ENCODE measurements around the gene NEURL1.

Gene NEURL1

GRCh38 chr10:103568505-103568904 is 75.0 kb downstream of the NEURL1 start:
- no peak for DNase-seq

DNA sequence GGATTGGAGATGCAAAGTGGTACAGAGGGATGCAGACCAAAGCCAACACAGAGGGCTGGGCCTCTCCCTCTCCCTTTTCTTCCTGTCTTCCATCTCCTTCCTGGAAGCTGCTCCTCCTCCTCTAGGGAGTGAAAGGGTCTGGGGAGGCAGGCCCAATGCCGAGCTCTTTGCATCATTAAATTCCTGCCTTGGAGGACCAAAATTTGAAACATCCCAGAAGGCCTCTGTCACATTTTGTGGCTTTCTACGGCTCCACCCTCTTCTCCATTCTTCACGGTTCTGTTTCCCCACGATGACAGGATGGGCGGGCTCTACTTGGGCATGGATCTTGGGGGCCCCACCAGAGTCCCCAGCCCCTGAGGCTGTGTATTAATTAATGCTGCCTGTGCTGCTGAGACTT is 76.4 kb downstream of the NEURL1 start:
- DNase-seq, result no peak

DNA sequence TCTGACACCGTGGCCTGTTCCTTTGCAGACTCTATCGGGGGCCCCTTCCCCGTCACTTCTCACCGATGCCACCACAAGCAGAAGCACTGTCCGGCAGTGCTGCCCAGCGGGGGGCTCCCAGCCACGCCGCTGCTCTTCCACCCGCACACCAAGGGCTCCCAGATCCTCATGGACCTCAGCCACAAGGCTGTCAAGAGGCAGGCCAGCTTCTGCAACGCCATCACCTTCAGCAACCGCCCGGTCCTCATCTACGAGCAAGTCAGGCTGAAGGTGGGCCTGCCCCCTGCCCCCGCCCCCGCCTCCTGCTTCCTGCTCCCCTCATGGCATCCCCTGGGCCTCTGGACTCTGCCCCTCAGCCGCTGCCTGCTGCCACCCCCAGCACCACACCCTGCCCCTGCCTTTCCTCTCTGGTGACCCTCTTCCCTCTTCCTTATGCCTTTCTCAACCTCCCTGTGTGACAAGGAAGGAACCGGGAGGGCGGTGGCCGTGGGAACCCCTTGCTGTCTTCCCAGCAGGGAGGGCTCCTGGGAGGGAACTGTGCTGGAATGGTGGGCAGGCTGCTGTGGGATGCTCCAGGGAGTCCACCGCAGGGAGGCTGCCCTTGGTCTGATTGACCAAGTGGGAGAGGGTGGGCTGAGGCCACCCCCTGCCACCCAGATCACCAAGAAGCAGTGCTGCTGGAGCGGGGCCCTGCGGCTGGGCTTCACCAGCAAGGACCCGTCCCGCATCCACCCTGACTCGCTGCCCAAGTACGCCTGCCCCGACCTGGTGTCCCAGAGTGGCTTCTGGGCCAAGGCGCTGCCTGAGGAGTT is 77.5 kb downstream of the NEURL1 start:
- DNase-seq, result no peak

DNA sequence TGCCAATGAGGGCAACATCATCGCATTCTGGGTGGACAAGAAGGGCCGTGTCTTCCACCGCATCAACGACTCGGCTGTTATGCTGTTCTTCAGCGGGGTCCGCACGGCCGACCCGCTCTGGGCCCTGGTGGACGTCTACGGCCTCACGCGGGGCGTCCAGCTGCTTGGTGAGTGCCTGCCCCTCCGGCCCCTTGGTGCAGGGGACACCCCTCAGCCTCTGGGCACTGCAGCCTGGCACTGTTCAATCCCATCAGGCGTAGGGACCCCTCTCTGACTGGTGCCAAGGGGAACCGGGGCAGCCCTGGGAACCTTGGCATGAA is 78.1 kb downstream of the NEURL1 start:
- no peak for DNase-seq

DNA sequence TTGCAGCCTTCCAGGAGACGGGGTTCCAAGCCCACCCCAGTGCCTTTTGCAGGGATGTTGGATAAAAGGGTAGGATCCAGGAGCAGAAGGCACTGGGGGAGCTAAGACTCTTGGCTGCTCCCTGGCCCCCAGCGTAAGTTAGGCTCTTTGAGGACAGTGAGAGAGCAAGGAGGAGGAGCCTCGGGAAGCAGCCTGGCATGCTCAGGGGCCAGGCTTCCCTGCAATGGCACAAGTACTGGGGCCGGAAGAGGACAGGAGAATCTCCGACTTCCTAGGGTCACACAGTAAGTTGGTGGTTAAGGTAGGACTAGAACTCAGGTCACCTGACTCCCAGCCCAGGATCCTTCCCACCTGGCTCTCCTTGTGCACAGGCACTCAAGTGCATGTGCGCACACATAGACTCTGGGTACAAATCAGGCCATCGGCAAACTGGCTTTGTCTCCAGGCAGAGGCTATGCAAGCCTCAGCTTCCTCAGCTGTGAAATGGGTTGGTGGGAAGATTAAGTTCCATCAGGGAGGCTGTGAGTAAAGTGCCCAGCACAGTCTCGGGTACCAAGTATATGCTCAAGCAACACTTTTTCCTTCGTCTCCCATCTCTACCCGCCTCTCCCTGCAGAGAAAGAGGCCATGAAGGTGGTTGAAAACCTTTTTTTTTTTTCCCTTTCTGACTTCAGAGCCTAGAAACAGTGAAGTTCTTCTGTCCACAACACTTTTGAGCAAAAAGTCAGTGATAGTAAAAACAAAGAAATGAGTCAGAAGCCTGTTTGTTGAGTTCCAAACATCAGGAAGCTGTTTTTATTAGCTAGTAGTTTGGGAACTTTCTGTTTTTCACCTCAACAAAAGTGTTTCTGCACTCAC is 79.1 kb downstream of the NEURL1 start:
- no peak for DNase-seq

DNA sequence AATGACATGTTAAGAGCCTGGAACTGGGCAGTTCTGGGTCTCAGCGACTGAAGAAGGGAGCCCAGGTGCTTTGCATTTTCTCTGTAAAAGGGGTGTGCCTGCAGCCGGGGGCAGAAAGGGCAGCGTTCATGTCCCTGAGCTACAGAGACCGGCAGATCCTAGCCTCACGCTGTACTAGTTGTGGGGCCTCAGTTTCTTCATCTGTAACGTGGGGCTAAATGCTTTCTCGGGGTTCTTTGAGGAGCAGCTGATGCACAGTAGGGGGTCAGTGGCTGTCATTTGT is 79.6 kb downstream of the NEURL1 start:
- DNase-seq, result no peak

GRCh38 chr10:103574097-103575061 is 80.9 kb downstream of the NEURL1 start:
- no peak for DNase-seq

GRCh38 chr10:103575416-103576075 is 82.0 kb downstream of the NEURL1 start:
- DNase-seq, result peak; percentile 25

- no peak for DNase-seq
Observed at GRCh38 chr10:103576076-103576471, 82.6 kb downstream of the NEURL1 start.

GRCh38 chr10:103576862-103577261 is 83.4 kb downstream of the NEURL1 start:
- DNase-seq, result no peak

- no peak for DNase-seq
Observed at GRCh38 chr10:103578782-103579382, 85.4 kb downstream of the NEURL1 start.

GRCh38 chr10:103580011-103580410 is 86.5 kb downstream of the NEURL1 start:
- no peak for DNase-seq

DNA sequence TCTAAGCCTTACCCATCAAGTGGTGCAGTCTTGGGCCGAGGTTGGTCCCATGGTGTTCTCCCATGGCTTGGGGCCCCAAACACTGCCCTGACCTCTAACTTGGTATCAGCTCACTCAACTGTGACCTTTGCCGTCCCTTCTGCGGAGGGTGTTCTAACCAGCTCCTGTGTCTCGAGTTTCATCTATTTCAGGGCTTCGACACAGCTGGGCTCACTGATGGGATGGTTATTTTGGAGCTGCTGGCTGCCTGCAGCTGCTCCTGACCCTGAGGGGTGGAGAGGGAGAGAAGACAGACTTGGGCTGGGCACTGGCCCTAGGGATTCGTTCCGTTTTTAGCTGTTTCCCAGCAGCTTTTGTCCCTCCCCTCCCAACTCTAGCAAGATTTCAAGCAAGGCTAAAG is 86.9 kb downstream of the NEURL1 start:
- no peak for DNase-seq

GRCh38 chr10:103581499-103581898 is 88.0 kb downstream of the NEURL1 start:
- DNase-seq, result no peak

- no peak for DNase-seq
Observed at GRCh38 chr10:103582331-103583123, 89.0 kb downstream of the NEURL1 start.

- DNase-seq, result no peak
Observed at GRCh38 chr10:103583871-103584215, 90.3 kb downstream of the NEURL1 start.

- no peak for DNase-seq
Observed at GRCh38 chr10:103584216-103585010, 90.9 kb downstream of the NEURL1 start.

GRCh38 chr10:103585011-103585405 is 91.5 kb downstream of the NEURL1 start:
- DNase-seq, result no peak

- DNase-seq, result no peak
Observed at GRCh38 chr10:103587073-103587472, 93.6 kb downstream of the NEURL1 start.

DNA sequence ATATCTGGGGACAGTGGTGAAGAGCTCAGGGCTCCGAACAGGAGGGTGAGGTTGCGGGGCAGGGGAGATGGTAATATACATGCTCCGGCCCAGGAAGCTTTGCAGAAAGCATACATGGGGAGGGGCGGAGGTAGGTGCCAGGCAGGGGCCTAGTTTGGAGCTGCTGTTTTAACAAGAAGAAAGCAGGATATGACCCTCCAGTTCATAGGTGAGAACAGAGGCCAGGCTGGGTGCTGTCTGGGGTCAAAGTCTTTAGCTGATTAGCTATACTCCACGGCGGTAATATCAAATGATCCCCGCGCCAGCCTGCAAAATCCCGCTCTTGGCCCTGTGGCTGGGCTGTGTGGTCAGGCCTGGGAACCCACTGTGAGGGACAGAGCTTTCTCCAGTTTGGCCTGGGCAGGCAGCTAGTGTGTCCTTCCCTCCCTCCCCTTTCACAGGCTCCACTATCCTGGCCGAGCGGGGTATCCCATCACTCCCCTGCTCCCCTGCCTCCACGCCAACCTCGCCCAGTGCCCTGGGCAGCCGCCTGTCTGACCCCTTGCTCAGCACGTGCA is 95.6 kb downstream of the NEURL1 start:
- no peak for DNase-seq

All from T1000 (cell line).